HG02588 (cell line): ENCODE data around the gene RPS6KB1.
A peak's percentile ranks its signal among the peaks of the same experiment; 100 is the strongest.
"Not testable (repeated sequence)": the region's sequence is repeated elsewhere in the genome, so short reads cannot be mapped to it uniquely, and the experiment has no call there.

ENCODE experiments used
- ATAC-seq: cut with Tn5 transposase; IDR thresholded peaks from one replicate; pipeline ENCODE4 v1.9.1; 2021; ENCODE audit warnings: mild to moderate bottlenecking, moderate library complexity; ENCODE audit not compliant: unreplicated experiment

Gene RPS6KB1

GRCh38 chr17:59870482-59870881 lies 22.4 kb upstream of the RPS6KB1 start:
- ATAC-seq = no peak

GRCh38 chr17:59872351-59872750 lies 20.6 kb upstream of the RPS6KB1 start:
- no peak for ATAC-seq

GRCh38 chr17:59873414-59873813 lies 19.5 kb upstream of the RPS6KB1 start:
- ATAC-seq = not testable (repeated sequence)

- no peak for ATAC-seq
These were observed 18.5 kb upstream of the RPS6KB1 start for GRCh38 chr17:59874376-59874775.

- no peak for ATAC-seq
These were observed 16.8 kb upstream of the RPS6KB1 start for GRCh38 chr17:59876107-59876506.

- no peak for ATAC-seq
These were observed 15.0 kb upstream of the RPS6KB1 start for GRCh38 chr17:59877965-59878364.

GRCh38 chr17:59878624-59879023 lies 14.3 kb upstream of the RPS6KB1 start:
- ATAC-seq = no peak

- no peak for ATAC-seq
These were observed 8.1 kb upstream of the RPS6KB1 start for GRCh38 chr17:59884861-59885260.

- ATAC-seq = no peak
These were observed 4.7 kb upstream of the RPS6KB1 start for GRCh38 chr17:59888145-59888750.

- ATAC-seq = no peak
These were observed 2.2 kb upstream of the RPS6KB1 start for GRCh38 chr17:59890720-59891119.

- ATAC-seq = peak; percentile 54
These were observed 534 bp upstream of the RPS6KB1 start for GRCh38 chr17:59892251-59892923.

GRCh38 chr17:59893676-59894100 lies 767 bp downstream of the RPS6KB1 start:
- ATAC-seq = no peak

GRCh38 chr17:59897090-59897489 lies 4.2 kb downstream of the RPS6KB1 start:
- no peak for ATAC-seq

- ATAC-seq = no peak
These were observed 6.2 kb downstream of the RPS6KB1 start for GRCh38 chr17:59899099-59899498.

GRCh38 chr17:59901604-59902003 lies 8.7 kb downstream of the RPS6KB1 start:
- no peak for ATAC-seq

GRCh38 chr17:59903455-59903854 lies 10.5 kb downstream of the RPS6KB1 start:
- no peak for ATAC-seq

GRCh38 chr17:59907467-59907866 lies 14.5 kb downstream of the RPS6KB1 start:
- no peak for ATAC-seq

- no peak for ATAC-seq
These were observed 21.4 kb downstream of the RPS6KB1 start for GRCh38 chr17:59914274-59914854.

- no peak for ATAC-seq
These were observed 23.5 kb downstream of the RPS6KB1 start for GRCh38 chr17:59916446-59916845.

GRCh38 chr17:59920637-59921036 lies 27.7 kb downstream of the RPS6KB1 start:
- ATAC-seq = not testable (repeated sequence)

GRCh38 chr17:59930121-59930520 lies 37.2 kb downstream of the RPS6KB1 start:
- ATAC-seq = not testable (repeated sequence)

- ATAC-seq = not testable (repeated sequence)
These were observed 37.8 kb downstream of the RPS6KB1 start for GRCh38 chr17:59930768-59931167.
